ENCODE results near the gene PRKCD.

DNA sequence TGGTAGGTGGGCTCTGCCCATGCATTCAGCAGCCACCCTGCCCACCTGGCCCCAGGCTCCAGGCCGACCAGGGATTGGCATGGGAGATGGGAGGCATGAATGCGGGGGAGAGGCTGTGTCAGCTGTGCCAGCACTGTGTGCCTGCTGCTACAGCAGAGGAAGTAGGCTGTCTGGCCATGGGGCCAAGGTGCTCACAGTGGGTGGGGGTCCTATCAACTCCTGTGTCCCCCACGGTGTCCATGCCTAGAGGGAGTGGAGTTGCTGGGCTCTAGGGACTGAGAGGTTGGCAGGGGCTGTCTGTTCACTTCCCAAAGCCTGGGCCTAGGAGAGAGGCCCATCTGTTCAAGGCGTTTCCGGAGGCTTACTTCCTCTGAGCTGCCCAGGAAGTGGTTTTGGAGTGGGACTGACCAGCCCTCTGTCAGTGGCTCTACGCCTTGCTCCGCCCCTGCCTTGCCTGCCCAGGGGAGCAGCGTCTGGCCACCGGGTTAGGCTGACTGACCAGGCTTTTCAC, 5.8 kb downstream of the PRKCD start:
- TF ChIP-seq, protein P1, sequence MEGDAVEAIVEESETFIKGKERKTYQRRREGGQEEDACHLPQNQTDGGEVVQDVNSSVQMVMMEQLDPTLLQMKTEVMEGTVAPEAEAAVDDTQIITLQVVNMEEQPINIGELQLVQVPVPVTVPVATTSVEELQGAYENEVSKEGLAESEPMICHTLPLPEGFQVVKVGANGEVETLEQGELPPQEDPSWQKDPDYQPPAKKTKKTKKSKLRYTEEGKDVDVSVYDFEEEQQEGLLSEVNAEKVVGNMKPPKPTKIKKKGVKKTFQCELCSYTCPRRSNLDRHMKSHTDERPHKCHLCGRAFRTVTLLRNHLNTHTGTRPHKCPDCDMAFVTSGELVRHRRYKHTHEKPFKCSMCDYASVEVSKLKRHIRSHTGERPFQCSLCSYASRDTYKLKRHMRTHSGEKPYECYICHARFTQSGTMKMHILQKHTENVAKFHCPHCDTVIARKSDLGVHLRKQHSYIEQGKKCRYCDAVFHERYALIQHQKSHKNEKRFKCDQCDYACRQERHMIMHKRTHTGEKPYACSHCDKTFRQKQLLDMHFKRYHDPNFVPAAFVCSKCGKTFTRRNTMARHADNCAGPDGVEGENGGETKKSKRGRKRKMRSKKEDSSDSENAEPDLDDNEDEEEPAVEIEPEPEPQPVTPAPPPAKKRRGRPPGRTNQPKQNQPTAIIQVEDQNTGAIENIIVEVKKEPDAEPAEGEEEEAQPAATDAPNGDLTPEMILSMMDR (IDR thresholded peaks at IDR 0.05), result no peak
- TF ChIP-seq POLR2A (IDR thresholded peaks at IDR 0.05), result no peak
